Measurements from ENCODE around the gene PCDH9.

DNA sequence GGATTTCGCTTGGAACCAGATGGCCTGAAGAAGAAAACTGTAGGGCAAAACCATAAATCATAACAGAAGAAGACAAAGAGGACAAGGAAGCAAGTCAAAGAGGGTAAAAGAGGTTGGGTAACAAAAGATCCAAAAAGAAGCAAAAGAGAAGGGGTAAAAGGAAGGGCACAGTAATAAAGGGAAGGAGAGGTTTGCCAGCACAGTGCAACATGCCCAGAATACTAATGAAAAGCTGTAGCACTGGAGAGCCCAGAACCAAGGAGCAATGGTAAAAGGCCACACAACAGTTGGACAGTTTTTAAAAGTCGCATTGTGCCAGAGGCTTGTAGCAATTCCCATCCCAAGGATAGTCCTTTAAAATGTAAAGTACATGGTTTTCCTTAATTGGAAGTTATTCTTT is 506.6 kb downstream of the PCDH9 start:
- TF ChIP-seq CTCF (IDR thresholded peaks at IDR 0.05) = no peak
- TF ChIP-seq POLR2AphosphoS5 (IDR thresholded peaks at IDR 0.05) = no peak
- no peak for TF ChIP-seq EP300 (IDR thresholded peaks at IDR 0.05; ENCODE audit: low read depth)
